K562 (cell line): ENCODE measurements around the gene IKZF3.

Experiments used
- BRD4 ChIP-seq: fragments of 200-600 bp; sonication (generic); IDR thresholded peaks from 2 replicates; pipeline ENCODE4 v1.6.1; 2017; ENCODE audit warnings: inconsistent platforms
- CBX5 ChIP-seq: IDR thresholded peaks from 2 replicates; pipeline ENCODE4 v1.6.1; 2014; ENCODE audit warnings: low read depth, borderline replicate concordance
- DLX4 ChIP-seq: fragments of 250-450 bp; sonication (Bioruptor Pico); IDR thresholded peaks from 2 replicates; pipeline ENCODE4 v1.6.1; 2021; ENCODE audit warnings: mild to moderate bottlenecking
- EP300 ChIP-seq: IDR thresholded peaks from 2 replicates; pipeline ENCODE4 v1.6.1; 2012; ENCODE audit warnings: low read length, improper control_type of control experiment
- MYNN ChIP-seq, 2 experiments: sonication (generic); formaldehyde crosslinking in 1 of 2; IDR thresholded peaks; 2 replicates each; pipeline versions ENCODE4 v1.5.0 to v1.6.1; 2016 to 2020; ENCODE audit warnings: antibody characterized with exemption in 1 of 2, missing genetic modification reagents in 1 of 2
- ZNF584 ChIP-seq: fragments of 200-800 bp; sonication (Bioruptor generic); IDR thresholded peaks from 2 replicates; pipeline ENCODE4 v1.6.1; 2016; ENCODE audit warnings: low read depth, mild to moderate bottlenecking, missing genetic modification characterization, missing compliant biosample characterization

DNA sequence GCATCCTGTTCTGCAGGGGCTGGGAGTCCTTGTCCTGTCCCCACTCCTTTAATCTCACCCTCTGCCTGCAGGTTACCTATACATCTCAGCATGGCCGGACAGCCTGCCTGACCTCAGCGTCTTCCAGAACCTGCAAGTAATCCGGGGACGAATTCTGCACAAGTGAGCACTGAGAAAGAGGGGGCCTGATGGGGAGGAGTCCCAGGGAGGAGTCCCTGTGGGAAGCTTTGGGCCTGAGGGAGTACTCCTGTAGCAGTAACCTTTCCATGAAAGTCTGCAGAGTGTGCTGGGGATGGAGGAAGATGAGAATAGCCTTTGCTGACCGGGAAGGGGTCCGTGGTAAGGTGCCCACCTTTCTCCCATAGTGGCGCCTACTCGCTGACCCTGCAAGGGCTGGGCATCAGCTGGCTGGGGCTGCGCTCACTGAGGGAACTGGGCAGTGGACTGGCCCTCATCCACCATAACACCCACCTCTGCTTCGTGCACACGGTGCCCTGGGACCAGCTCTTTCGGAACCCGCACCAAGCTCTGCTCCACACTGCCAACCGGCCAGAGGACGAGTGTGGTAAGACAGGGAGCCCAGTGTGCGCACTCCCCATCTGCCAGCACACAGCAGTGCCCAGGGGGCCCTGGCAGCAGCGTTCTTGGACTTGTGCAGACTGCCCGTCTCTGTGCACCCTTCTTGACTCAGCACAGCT is 148.6 kb downstream of the IKZF3 start:
- TF ChIP-seq MYNN (IDR thresholded peaks at IDR 0.05) (no peak), MYNN (CRISPR knock-in tag; IDR thresholded peaks at IDR 0.05) (no peak), BRD4 (no peak), CBX5 (no peak), DLX4 (CRISPR knock-in tag) (no peak), ZNF584 (CRISPR knock-in tag) (no peak), EP300 (no peak)
